K562 (cell line): Measurements from ENCODE around the gene METTL3. TPM values are rescaled to one million over a fixed set of nuclear protein-coding genes. Genes with fewer than 3 reads are reported as not detected.

ENCODE experiments used
- ATAC-seq: fragments of 200-7000 bp; cut with Tn5 transposase; 3 replicates; pipeline ENCODE4 v1.9.1; 2020; ENCODE audit warnings: moderate library complexity
- BruUV-seq: library from RNA; stranded (reverse); fragments of 400-500 nt; replicated peaks from 2 replicates; lab custom pipeline; 2021; lab: Mats Ljungman, UMichigan
- CTCF ChIA-PET: fragments of 300-600 bp; formaldehyde crosslinking; extraction: SDS; loops from one replicate; lab custom pipeline; 2021; ENCODE audit warnings: low intra/inter-chr PET ratio; lab: Yijun Ruan, JAX
- POLR2A ChIA-PET: fragments of 300-600, 350-650 bp; sonication (Branson Sonifier 250); formaldehyde crosslinking; extraction: SDS; loops from one replicate; lab custom pipeline; 2021; ENCODE audit warnings: antibody characterized with exemption, inconsistent platforms; lab: Yijun Ruan, JAX
- DNase-seq, 4 experiments: peaks; one replicate each; pipeline versions ENCODE4 v3.0.0 to v3.0.0-alpha.2; 2011 to 2018; ENCODE audit warnings: low spot score in 3 of 4, mixed read lengths in 3 of 4; ENCODE audit errors: extremely low read depth in 1 of 4
- FAIRE-seq: peaks from 2 replicates; lab custom pipeline; 2011; peaks lifted over from hg19 to GRCh38; lab: Jason Lieb, UNC
- H2AFZ ChIP-seq: 2 replicates; pipeline ENCODE4 v1.6.0; 2011; ENCODE audit warnings: low read depth, low read length, control low read depth, inconsistent platforms
- H3K27ac ChIP-seq: fragments of 200-600 bp; 3 replicates; pipeline ENCODE4 v1.8.0; 2011; ENCODE audit warnings: low read depth, mild to moderate bottlenecking, control low read depth, inconsistent platforms, low read length, moderate library complexity, mixed read lengths; ENCODE audit errors: extremely low read depth
- H3K27me3 ChIP-seq, 2 experiments: fragments of 300-600 bp in 1 of 2; 2 replicates in 1 of 2; 3 replicates in 1 of 2; pipeline versions ENCODE4 v1.6.0 to v1.8.0; 2011; ENCODE audit warnings: inconsistent platforms in 2 of 2, low read length in 2 of 2, mild to moderate bottlenecking in 1 of 2, mixed read lengths in 1 of 2, moderate library complexity in 1 of 2; ENCODE audit not compliant: control insufficient read depth in 2 of 2, insufficient read depth in 2 of 2
- H3K36me3 ChIP-seq: fragments of 300-600 bp; 3 replicates; pipeline ENCODE4 v1.8.0; 2011; ENCODE audit warnings: mild to moderate bottlenecking, low read length, inconsistent platforms; ENCODE audit not compliant: control insufficient read depth, insufficient read depth
- H3K4me1 ChIP-seq, 2 experiments: fragments of 200-600 bp in 1 of 2; replicated peaks in 1 of 2; 2 replicates in 1 of 2; 3 replicates in 1 of 2; pipeline versions ENCODE4 v1.5.1 to v1.8.0; 2011; ENCODE audit warnings: inconsistent platforms in 2 of 2, low read length in 2 of 2, mild to moderate bottlenecking in 1 of 2, mixed read lengths in 1 of 2, moderate library complexity in 1 of 2; ENCODE audit not compliant: control insufficient read depth in 2 of 2, insufficient read depth in 2 of 2
- H3K4me2 ChIP-seq: 2 replicates; pipeline ENCODE4 v1.6.1; 2011; ENCODE audit warnings: low read length, control low read depth, inconsistent platforms, mixed read lengths; ENCODE audit not compliant: insufficient read depth
- H3K4me3 ChIP-seq: fragments of 200-600 bp; sonication (generic), shearing (Covaris generic); 2 replicates; pipeline ENCODE4 v1.5.1; 2016; ENCODE audit warnings: control low read depth, inconsistent platforms
- H3K79me2 ChIP-seq: fragments of 200-600 bp; 3 replicates; pipeline ENCODE4 v1.8.0; 2011; ENCODE audit warnings: low read length, inconsistent platforms; ENCODE audit not compliant: control insufficient read depth, insufficient read depth
- H3K9ac ChIP-seq, 2 experiments: 2 replicates each; pipeline versions ENCODE4 v1.6.0 to v1.6.1; 2011; ENCODE audit warnings: low read depth in 2 of 2, low read length in 2 of 2, control low read depth in 1 of 2, inconsistent platforms in 1 of 2, mild to moderate bottlenecking in 1 of 2, mixed read lengths in 1 of 2; ENCODE audit not compliant: insufficient read depth in 1 of 2
- H3K9me1 ChIP-seq: one replicate; pipeline ENCODE4 v1.6.0; 2011; ENCODE audit warnings: inconsistent platforms, mild to moderate bottlenecking, low read length, moderate library complexity; ENCODE audit not compliant: control insufficient read depth, insufficient read depth
- H3K9me3 ChIP-seq: replicated peaks from 2 replicates; pipeline ENCODE4 v1.5.1; 2011; ENCODE audit warnings: low read depth, low read length, inconsistent platforms; ENCODE audit not compliant: control insufficient read depth, insufficient read depth
- H4K20me1 ChIP-seq: replicated peaks from 2 replicates; pipeline ENCODE4 v1.6.1; 2011; ENCODE audit warnings: low read length, inconsistent platforms, mixed read lengths; ENCODE audit not compliant: control insufficient read depth, insufficient read depth
- CCNT2 ChIP-seq: IDR thresholded peaks from 2 replicates; pipeline ENCODE4 v1.6.1; 2011; ENCODE audit warnings: borderline replicate concordance, low read depth, mild to moderate bottlenecking, moderate library complexity, mixed read lengths, low read length; ENCODE audit not compliant: insufficient read length; ENCODE audit errors: extremely low read depth
- ETV1 ChIP-seq: fragments of 450-650 bp; conservative IDR thresholded peaks from 2 replicates; pipeline ENCODE4 v1.6.1; 2016; ENCODE audit warnings: missing genetic modification characterization, control low read depth, low read depth, missing compliant biosample characterization
- ILK ChIP-seq: fragments of 450-650 bp; IDR thresholded peaks from 2 replicates; pipeline ENCODE4 v1.6.1; 2016; ENCODE audit warnings: missing genetic modification characterization, low read depth, mild to moderate bottlenecking, missing compliant biosample characterization, moderate library complexity, borderline replicate concordance
- NR2F6 ChIP-seq: fragments of 450-650 bp; formaldehyde crosslinking; IDR thresholded peaks from 2 replicates; pipeline ENCODE4 v1.4.0; 2020; ENCODE audit warnings: mild to moderate bottlenecking
- NRF1 ChIP-seq, 2 experiments: fragments of 450-650 bp; IDR thresholded peaks in 1 of 2; conservative IDR thresholded peaks in 1 of 2; 2 replicates each; pipeline ENCODE4 v1.6.1; 2014; ENCODE audit warnings: mild to moderate bottlenecking in 2 of 2
- SP1 ChIP-seq: sonication (generic); formaldehyde crosslinking; IDR thresholded peaks from 2 replicates; pipeline ENCODE4 v1.8.1; 2022; ENCODE audit warnings: mild to moderate bottlenecking, missing genetic modification reagents
- SREBF2 ChIP-seq: sonication (generic); formaldehyde crosslinking; IDR thresholded peaks from 2 replicates; pipeline ENCODE4 v1.4.0; 2020; ENCODE audit warnings: mild to moderate bottlenecking, missing genetic modification reagents
- TBP ChIP-seq: optimal IDR thresholded peaks from 2 replicates; pipeline ENCODE3; 2011; ENCODE audit warnings: low read depth, low read length, improper control_type of control experiment
- TEAD1 ChIP-seq, 2 experiments: fragments of 450-650 bp in 1 of 2; sonication (generic) in 1 of 2; formaldehyde crosslinking; IDR thresholded peaks; 2 replicates each; pipeline versions ENCODE4 v1.4.0 to v1.8.0; 2020 to 2022; ENCODE audit warnings: mild to moderate bottlenecking in 2 of 2, missing genetic modification reagents in 1 of 2
- XRCC3 ChIP-seq: fragments of 450-650 bp; IDR thresholded peaks from 2 replicates; pipeline ENCODE4 v1.6.1; 2017; ENCODE audit warnings: mild to moderate bottlenecking, moderate library complexity
- ZBTB33 ChIP-seq: sonication (generic); formaldehyde crosslinking; IDR thresholded peaks from 2 replicates; pipeline ENCODE4 v1.8.1; 2023; ENCODE audit warnings: mild to moderate bottlenecking, missing genetic modification reagents
- ZBTB43 ChIP-seq: sonication (generic); formaldehyde crosslinking; IDR thresholded peaks from 2 replicates; pipeline ENCODE4 v1.8.0; 2023; ENCODE audit warnings: mild to moderate bottlenecking, missing genetic modification reagents
- ZBTB7A ChIP-seq: IDR thresholded peaks from 2 replicates; pipeline ENCODE4 v1.6.1; 2011; ENCODE audit warnings: low read depth, mild to moderate bottlenecking, low read length, moderate library complexity, borderline replicate concordance; ENCODE audit not compliant: control insufficient read depth
- ZKSCAN1 ChIP-seq: fragments of 150-350 bp; IDR thresholded peaks from 2 replicates; pipeline ENCODE4 v1.6.1; 2016; ENCODE audit warnings: low read depth, low read length
- ZNF253 ChIP-seq: fragments of 250-450 bp; sonication (Bioruptor Pico); conservative IDR thresholded peaks from 2 replicates; pipeline ENCODE4 v1.6.1; 2021; ENCODE audit warnings: mild to moderate bottlenecking
- ZNF740 ChIP-seq, 3 experiments: fragments of 200-800 bp in 1 of 3; sonication (Bioruptor generic) in 1 of 3; sonication (generic) in 1 of 3; formaldehyde crosslinking in 1 of 3; IDR thresholded peaks; 2 replicates each; pipeline versions ENCODE4 v1.6.1 to v1.8.0; 2016 to 2022; ENCODE audit warnings: mild to moderate bottlenecking in 2 of 3, missing compliant biosample characterization in 2 of 3, missing genetic modification characterization in 2 of 3, missing genetic modification reagents in 1 of 3
- WGBS: fragments of 100-300 bp; shearing (Covaris generic); methylation state at CpG from one replicate; pipeline ENCODE4 v1.1.6; 2016; ENCODE audit warnings: low coverage, mixed read lengths; ENCODE audit not compliant: insufficient coverage; ENCODE audit errors: missing lambda C conversion rate; 5-methylcytosine and 5-hydroxymethylcytosine counted together
- in situ Hi-C: fragments of 300-500 bp; cut with MboI; formaldehyde crosslinking; loops from 4 replicates; pipeline ENCODE4 v1.15.0; 2018; ENCODE audit warnings: inconsistent platforms, mixed read lengths
- intact Hi-C: fragments of 100-400 bp; cut with micrococcal nuclease; formaldehyde crosslinking; loops from 2 replicates; pipeline ENCODE4 v1.14.2; 2022
- polyA plus RNA-seq, 8 experiments: library from polyadenylated mRNA; depleted of rRNA in 4 of 8; stranded (reverse) in 5 of 8; unstranded in 3 of 8; fragments of >200 nt; fragmentation: Nextera tagmentation in 2 of 8; fragmentation: Illumina TruSeq in 1 of 8; extraction: Ambion mirVana in 2 of 8; extraction: Trizol in 1 of 8; gene quantifications; 2 replicates each; pipeline versions ENCODE4 v1.2.1 to v1.2.3, GENCODE V29; 2011 to 2014; ENCODE audit warnings: inconsistent platforms in 1 of 8, missing spikeins in 1 of 8
- total RNA-seq, 7 experiments: library from RNA; depleted of rRNA in 6 of 7; stranded (reverse); fragments of >200 nt in 6 of 7; fragmentation: Illumina TruSeq in 2 of 7; extraction: Trizol in 2 of 7; gene quantifications; 2 replicates each; pipeline versions ENCODE4 v1.2.1 to v1.2.3, GENCODE V29; 2011 to 2021; ENCODE audit warnings: low replicate concordance in 1 of 7

Gene METTL3
- total and polyA plus RNA-seq, 9 of the 15 experiments (the other 6 are each of a cell fraction or from before 2014, with no cell fraction given): 42.1 to 151 (median 65.7) TPM

GRCh38 chr14:21476925-21477681, 34.0 kb downstream of the METTL3 start, which contains the start of the genes RAB2B and TOX4:
RAB2B (minus strand) TSS chr14:21476959; CDS start chr14:21476872, 87 bp downstream.
TOX4 (plus strand) TSS chr14:21477195; CDS start chr14:21477279, 84 bp downstream.
- FAIRE-seq: peak; percentile 94
- peak; percentile 79 to 96 (median 84) for DNase-seq
- H3K4me1 ChIP-seq: peaks cover 0 to 4% of the 10 kb centered on the region in 2 experiments; a peak in 1 of 5 replicates
- H3K36me3 ChIP-seq: peaks cover 18% of the 10 kb centered on the region; the same call in 2 of the 3 replicates
- peak within 1 kb of the TSS; percentile 74 for H3K4me3 ChIP-seq
- peak within 1 kb of the TSS; percentile 85 for H3K4me2 ChIP-seq
- ChIA-PET CTCF (interaction anchor here (0.7 to 1.3 kb wide), 2 partner anchors 21 to 81 kb away, joined by 3 to 5 read pairs; no protein-coding TSS in a partner anchor), POLR2A (interaction anchor here (0.6 to 1.8 kb wide), 10 partner anchors 13 to 1423 kb away, joined by 3 to 7 read pairs (median 4); partner anchors contain the start of genes CHD8 and METTL3)
- under 1% methylated on average over 40 of the region's 49 CpGs for WGBS
- in situ Hi-C loops (no loop called here), intact Hi-C loops (loop anchor here (1.0 to 2.0 kb wide), 2 partner anchors 21 to 34 kb away; partner anchors contain the start of genes CHD8 and METTL3)
- peaks cover 29% of the 10 kb centered on the region for H3K79me2 ChIP-seq
- no peaks in the 10 kb centered on the region for H3K27me3 ChIP-seq
- H2AFZ ChIP-seq: peak within 1 kb of the TSS; percentile 83
- H3K9me1 ChIP-seq: no peaks in the 10 kb centered on the region
- no peaks in the 10 kb centered on the region for H3K9me3 ChIP-seq
- peak; percentile 98 for ATAC-seq
- H3K27ac ChIP-seq: peak within 1 kb of the TSS; percentile 83
- no peaks in the 10 kb centered on the region for H4K20me1 ChIP-seq
- peak within 1 kb of the TSS; percentile 84 to 97 for H3K9ac ChIP-seq
- no TSS peak for BruUV-seq
- TF ChIP-seq ZBTB33 (no peak), XRCC3 (no peak), ZNF740 (CRISPR knock-in tag; IDR thresholded peaks at IDR 0.05) (no peak), ZNF740 (tag; IDR thresholded peaks at IDR 0.05) (peak in 1 of 2 experiments; percentile 77; a peak in 2 of 4 replicates), NR2F6 (CRISPR knock-in tag) (no peak), SP1 (CRISPR knock-in tag) (peak; percentile 82), TBP (no peak), NRF1 (conservative IDR thresholded peaks at IDR 0.05 in 1 of 2, IDR thresholded peaks at IDR 0.05 in 1 of 2) (0 out of 4 replicates have a peak, but pooled peaks of 1 of the 2 experiments have one; percentile 26), SREBF2 (no peak), CCNT2 (no peak), ETV1 (tag) (peak; percentile 82), TEAD1 (CRISPR knock-in tag; IDR thresholded peaks at IDR 0.05) (peak in 1 of 2 experiments; percentile 76; a peak in 2 of 4 replicates), ZBTB7A (peak; percentile 77), ZKSCAN1 (peak; percentile 56; the same call in 1 of the 2 replicates), ZBTB43 (CRISPR knock-in tag) (no peak), ILK (tag) (no peak), ZNF253 (CRISPR knock-in tag) (no peak)
